GM18499 (cell line): ENCODE results near the gene MATR3.

Source experiments
- ATAC-seq: cut with Tn5 transposase; IDR thresholded peaks from one replicate; pipeline ENCODE4 v1.9.1; 2021; ENCODE audit warnings: moderate number of reproducible peaks; ENCODE audit not compliant: insufficient read depth, unreplicated experiment

The MATR3 gene

DNA sequence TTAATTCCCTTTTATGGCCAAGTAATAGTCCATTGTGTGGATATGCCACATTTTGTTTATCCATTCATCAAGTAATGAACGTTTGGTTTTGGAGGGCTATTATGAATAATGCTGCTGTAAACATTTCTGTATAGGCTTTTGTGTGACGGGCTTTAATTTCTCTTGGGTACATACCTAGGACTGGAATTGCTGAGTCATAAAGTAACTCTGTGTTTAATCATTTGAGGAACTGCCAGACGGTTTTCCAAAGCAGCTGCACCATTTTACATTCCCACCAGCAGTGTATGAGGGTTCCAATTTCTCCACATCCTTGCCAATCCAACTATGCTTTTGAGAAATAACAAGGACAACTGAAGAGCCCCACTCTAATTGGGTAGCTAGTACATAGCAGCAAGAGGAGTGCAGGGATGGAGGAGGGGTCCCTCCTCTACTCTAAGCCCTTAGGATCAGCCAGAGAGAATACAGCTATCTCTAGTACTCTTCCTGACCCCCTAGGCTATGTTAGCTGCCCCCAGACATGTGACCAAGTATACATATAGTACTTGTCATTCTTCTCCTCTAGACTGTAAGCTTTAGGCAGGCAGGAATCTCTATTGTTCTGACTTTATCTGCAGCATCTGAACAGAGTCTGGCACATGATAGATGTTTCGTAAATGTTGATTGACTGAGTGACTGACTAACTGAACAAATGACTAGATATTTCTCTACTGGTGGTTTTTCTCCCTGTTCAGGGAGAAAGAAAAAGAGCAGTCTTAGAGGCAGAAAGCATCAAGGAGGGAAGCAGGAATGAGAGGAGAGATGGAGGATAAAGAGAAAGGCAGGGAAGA is 22.1 kb upstream of the MATR3 start:
- no peak for ATAC-seq

GRCh38 chr5:139272471-139273321 is 20.8 kb upstream of the MATR3 start:
- ATAC-seq = no peak

DNA sequence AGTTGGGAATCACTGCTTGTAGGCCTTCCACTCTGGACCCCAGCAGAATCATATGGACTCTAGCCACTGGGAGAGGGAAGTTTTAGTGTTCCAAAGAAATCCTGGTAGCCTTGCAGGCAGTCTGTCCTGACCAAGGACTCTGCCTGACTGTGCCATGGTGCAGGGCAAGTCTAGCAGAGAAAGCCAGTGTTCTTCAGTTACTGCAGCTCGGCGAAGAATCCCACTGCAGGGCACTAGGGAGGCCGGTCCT is 20.3 kb upstream of the MATR3 start:
- no peak for ATAC-seq

DNA sequence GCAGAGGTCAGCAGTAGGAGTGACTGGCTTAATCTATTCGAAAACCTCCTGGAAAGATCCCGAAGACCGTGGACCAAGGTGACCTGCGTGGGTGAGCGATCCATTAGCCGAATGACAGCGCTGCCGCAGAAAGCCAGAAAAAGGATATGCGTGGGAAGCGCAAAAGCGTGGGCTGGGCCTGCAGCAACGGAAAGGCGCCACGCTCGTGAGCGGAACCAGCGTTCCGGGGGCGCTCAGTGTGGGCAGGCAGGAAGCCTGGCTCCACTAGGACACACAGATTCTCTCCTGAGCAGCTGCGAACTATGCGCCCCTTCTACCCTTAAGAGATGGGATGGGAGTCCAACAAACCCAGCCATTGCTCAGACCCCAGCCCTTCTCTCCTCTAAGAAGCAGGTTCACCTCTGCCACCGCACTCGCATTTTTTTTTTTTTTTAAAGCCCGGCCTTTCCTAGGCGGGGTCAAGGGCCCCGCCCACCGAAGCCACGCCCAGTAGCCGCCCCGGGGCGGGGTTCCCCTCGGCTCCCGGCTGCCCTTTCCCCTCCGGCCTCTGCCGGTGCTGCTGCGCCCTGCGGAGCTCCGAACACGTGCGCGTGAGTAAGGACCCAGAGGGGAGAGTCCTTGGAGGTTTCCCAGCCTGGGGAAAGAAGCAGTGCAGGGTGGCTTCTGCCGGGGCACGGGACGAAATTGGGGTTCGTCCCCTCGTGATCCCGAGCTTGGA is 19.8 kb upstream of the MATR3 start:
- ATAC-seq = peak; percentile 52

DNA sequence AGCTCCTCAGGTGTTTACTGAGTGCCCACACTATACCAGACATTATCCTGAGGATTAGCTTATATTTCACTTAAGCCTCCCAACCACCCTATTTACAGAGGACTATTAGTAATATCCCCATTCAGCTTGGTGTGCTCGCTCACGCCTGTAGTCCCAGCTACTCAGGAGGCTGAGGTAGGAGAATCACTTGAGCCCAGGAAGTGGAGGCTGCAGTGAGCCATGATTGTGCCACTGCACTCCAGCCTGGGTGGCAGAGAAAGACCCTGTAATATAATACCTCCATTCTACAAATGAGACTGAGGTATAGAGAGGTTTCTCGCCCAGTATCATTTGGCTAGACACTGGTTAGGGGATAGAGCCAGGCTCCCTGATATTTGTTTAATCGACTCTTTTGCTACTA is 18.0 kb upstream of the MATR3 start:
- no peak for ATAC-seq

DNA sequence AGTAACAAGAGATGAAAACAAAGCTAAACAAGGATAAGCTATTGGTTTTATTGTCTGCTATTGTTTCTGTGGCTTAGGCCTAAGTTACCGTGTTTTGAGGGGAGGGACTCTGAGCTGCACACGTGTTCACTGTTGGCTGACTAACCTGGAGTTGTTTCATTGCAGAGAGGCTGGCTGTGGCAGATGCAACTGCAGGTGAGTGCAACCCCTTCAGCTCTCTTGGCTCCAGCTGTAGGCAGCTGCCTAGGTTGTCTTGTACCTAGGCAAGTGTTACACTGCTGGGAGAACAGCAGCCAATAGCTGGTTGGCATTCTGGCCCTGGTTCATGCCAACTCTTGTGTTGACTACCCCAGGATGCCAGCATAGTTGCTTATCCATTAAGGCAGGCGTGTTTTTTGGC is 17.6 kb upstream of the MATR3 start:
- no peak for ATAC-seq

GRCh38 chr5:139276426-139276825 is 17.1 kb upstream of the MATR3 start:
- ATAC-seq = no peak

DNA sequence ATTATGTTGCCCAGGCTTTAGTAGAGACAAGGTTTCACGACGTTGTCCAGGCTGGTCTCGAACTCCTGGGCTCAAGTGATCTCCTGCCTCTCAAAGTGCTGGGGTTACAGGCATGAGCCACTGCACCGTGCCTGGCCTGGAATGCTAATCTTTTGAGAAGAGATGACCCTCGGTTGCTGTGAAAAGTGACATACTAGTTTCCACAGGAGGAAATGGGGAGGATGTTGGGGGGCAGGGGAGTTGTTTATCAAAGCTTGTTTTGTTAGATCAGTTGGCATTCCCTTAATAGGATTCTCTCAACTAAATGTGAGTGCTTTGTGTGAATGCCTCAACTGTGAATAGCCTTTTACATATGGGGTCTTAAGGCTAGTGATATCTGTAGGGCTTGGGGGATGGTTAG is 16.4 kb upstream of the MATR3 start:
- ATAC-seq = no peak

- ATAC-seq = no peak
Observed at GRCh38 chr5:139278540-139279274, 14.8 kb upstream of the MATR3 start.

- no peak for ATAC-seq
Observed at GRCh38 chr5:139282197-139282557, 11.4 kb upstream of the MATR3 start.

GRCh38 chr5:139283252-139284166 is 10.0 kb upstream of the MATR3 start:
- no peak for ATAC-seq

GRCh38 chr5:139284295-139284694 is 9.2 kb upstream of the MATR3 start:
- ATAC-seq = no peak

DNA sequence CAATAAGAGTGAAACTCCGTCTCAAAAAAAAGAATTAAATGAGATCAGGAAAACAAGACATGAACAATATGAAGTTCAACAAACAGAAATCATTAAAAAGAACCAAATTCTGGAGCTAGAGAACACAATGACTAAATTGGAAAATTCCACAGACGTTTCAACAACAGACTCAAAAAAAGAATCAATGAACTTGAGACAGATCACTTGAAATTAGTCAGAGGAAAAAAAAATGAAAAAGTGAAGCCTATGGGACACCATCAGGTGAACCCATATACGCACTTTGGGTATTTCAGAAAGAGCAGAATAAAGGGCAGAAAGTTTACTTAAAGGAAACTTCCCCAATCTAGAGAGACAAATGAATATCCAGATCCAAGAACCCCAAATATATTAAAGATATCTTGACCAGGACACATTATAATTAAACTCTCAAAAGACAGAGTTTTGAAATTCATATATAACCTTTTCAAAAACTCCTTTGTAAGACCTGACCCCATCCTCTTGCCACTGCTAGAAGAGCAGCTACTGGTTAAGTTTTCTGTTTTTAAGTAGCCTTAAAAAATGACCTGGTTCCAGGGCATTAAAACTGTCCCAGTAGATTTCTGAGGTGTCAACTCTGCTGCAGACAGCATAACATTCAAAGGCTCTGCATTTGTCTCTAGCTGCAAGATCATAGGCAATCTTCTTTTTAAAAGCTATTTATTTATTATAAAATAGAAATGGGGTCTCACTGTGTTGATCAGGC is 7.7 kb upstream of the MATR3 start:
- no peak for ATAC-seq

DNA sequence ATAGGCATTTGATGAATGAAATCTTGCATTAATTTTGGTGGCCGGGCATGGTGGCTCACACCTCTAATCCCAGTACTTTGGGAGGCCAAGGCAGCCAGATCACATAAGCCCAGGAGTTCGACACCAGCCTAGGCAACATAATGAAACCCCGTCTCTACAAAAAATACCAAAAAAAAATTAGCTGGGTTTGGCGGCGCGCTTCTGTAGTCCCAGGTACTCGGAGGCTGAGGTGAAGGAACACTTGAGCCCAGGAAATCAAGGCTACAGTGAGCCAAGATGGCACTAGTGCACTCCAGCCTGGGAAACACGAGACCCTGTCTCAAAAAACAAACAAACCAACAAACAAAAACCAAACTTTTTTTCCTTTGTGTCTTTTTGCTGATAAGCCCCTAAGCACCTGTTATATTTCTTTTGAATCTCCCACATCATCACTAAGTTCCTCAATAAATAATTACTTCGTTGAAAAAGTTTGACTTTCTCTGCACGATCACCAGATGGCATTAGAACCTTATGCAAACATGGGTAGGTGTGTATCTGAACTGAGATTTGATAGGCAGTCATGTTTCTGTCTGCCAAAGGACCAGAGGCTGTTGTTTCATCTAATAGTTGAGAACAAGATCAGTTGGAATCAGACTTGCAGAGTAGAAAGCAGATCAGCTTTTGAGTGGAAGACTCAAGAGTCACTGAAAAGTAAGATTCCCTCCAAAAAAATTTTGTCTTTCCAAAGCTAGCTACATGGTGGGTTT is 5.5 kb upstream of the MATR3 start:
- no peak for ATAC-seq

- no peak for ATAC-seq
Observed at GRCh38 chr5:139291051-139291450, 2.5 kb upstream of the MATR3 start.

GRCh38 chr5:139293202-139293506 is 386 bp upstream of the MATR3 start:
- ATAC-seq = no peak

DNA sequence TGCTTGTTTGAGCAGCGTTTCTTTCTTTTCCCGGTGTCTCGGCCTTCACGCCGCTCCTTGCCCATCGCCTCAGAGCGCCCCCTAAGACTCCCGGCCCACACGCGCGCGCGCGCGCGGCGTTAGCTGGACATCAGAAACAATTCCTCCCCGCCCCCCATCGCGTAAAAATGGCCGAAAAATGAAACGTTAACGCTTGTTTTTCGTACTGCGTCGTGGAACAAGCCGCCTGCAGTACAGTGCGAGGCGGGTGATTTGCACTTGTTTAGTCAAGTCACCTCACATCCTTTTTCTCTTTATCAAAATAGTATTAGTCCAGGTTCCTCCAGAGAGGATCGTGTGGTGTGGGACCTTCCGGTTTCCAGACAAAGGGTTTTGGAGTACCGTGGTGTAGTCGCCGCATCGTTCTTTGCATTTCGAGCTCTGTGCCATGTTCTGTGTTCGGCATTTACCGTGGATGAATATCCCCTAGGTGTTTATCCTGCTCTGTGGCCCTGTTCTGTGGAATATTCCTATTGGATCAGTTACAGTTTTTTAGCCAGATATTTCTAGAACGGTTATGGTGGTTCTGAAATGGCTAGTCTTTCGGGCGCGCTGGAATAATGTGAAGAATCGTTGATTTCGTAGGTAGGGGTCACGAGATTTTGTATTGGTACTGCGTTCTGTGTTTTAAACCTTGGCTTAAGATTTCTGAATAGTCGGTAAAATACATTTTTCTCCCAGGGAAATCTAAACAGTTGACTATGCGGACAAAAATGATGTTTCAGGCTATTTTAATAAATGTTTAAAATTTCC is 1.0 kb downstream of the MATR3 start:
- ATAC-seq = no peak
